NK-92 treated with Interleukin-12 subunit alpha and Interleukin-12 subunit beta, amount 100 ng/mL, for 24 hours (cell line): Measurements from ENCODE around the gene COL9A1.

Source experiments
- DNase-seq: peaks from one replicate; lab custom pipeline; 2025; lab: John Stamatoyannopoulos, UW

The COL9A1 gene

GRCh38 chr6:70225055-70225454 lies 77.8 kb downstream of the COL9A1 start:
- DNase-seq: no peak

DNA sequence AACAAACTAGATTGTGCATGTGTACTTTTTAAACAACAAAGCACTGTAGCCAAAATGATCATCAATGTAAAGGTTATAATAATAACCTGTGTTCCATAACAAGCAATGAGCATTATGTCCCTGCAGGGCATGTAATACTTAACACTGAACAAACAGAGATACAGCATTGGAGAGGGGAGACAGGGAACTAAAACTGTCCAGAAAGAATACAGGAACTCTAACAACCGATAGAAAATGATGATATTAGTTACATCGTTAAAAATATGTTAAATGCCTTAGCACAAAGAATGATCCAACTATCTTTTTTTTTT lies 80.5 kb downstream of the COL9A1 start:
- DNase-seq: no peak

DNA sequence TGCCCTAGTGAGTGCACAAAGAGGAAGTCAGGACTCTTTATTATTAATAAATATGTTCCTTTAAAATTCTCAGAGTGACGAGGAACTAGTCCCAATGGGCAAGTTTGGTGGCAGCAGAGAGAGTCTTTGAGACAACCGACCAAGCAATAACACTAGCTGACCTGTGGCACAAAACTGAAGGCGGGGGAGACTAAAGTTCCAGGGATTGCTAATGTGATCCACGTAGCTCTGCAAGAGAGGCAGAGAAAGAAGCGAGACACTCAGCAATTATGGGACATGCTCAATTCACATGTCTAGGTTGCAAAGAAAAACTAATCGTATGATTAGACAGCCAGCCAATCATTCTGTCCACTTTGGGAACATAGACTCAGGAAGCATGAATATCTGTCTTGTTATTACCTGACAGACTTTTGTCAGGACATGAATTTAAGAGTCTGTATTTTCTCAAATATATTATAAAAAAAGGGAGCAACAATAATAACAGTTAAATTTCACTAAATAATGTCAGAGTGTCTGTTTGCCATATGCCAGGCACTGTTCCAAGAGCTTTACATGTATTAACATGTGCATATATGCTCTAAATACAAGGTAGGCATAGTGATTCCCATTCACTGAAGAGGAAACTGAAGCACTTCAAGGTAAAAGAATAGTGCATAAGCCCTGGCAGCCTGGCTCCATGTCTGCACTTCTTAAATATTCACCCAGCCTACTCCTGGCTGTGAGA lies 81.0 kb downstream of the COL9A1 start:
- DNase-seq: no peak

DNA sequence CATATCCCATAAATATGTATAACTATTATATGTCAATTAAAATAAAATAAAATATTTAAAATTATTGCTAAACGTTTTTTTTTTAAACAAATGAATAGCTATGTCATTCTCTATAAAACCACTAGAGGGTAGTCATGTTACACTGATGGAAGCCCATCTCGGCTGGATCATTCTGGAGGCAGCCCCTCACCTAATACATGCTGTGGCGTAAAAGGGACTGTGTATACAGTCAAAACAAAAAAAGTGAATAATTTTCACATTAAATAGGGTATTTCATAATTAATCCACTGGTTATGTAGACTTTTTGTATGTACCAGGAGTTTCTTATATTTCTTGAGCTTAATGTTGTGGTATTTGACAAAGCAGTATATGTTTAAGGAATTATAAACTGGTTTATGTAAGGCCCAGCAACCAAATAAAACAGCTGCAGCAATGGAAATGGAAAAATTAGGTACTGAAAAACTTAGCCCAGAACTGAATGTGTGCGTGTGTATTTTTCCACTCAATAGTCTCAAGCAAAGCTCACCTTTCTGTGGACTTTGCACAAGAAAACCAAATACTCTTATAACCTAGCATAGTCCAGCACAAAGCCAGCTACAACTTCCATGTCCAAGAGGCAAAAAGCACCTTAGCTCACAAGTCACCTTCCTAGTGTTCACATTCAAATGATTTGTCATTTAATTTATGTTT lies 81.7 kb downstream of the COL9A1 start:
- DNase-seq: no peak

DNA sequence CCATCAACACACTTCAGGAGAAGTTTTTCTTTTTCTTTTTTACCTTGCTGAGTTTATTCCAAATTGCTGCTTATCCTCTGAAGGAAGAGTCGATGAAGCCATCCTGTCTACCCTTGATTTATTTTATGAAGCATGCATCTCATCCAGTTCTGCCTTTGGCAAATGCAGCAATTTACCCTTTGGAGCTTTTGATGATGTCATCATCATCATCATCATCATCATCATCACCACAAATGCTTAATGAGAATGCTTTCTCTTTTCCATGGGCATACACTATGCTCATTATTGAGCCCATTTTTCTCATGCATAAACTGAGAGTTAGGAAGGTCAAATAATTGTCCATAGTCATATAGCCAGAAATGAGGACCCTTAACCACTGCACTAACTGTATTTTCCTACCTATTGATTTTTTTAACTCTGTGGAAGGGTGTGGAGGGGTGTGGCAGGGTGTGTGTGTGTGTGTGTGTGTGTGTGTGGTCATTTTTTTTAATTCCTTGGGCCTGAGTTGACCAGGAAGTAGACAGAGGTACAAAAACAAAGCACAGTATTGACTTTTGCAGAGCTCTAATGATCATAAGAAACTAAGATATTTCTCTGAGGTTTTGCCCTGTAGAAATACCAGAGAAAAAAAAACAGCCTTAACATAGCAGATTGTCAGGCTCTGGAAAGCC lies 82.8 kb downstream of the COL9A1 start:
- DNase-seq: no peak

GRCh38 chr6:70216767-70217166 lies 86.1 kb downstream of the COL9A1 start:
- no peak for DNase-seq

GRCh38 chr6:70215460-70216108 lies 87.3 kb downstream of the COL9A1 start:
- DNase-seq: no peak

DNA sequence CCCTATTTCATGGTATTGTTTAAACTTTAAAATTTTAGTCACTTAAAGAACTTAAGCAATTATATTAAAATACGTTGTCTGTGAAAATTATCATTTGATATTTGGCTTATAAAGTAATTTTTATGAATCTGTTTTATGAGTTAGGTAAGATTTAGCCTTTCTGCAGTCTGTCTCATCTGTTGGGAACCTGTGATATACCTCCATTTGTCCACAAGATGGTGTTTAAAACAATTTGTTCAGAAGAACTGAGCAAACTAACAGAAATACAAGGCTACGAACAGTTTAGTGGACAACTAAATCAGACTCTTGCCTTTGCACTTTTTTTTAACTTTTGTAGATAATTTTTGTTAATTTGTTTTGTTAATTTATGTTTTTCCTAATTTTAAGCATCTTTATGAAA lies 92.4 kb downstream of the COL9A1 start:
- no peak for DNase-seq

- DNase-seq: no peak
Measured at GRCh38 chr6:70208235-70208790, 94.6 kb downstream of the COL9A1 start.

- no peak for DNase-seq
Measured at GRCh38 chr6:70198785-70199184, 104.1 kb downstream of the COL9A1 start.

GRCh38 chr6:70196531-70196930 lies 106.4 kb downstream of the COL9A1 start:
- DNase-seq: no peak

- no peak for DNase-seq
Measured at GRCh38 chr6:70194421-70194820, 108.5 kb downstream of the COL9A1 start.

- no peak for DNase-seq
Measured at GRCh38 chr6:70188202-70188601, 114.7 kb downstream of the COL9A1 start.

DNA sequence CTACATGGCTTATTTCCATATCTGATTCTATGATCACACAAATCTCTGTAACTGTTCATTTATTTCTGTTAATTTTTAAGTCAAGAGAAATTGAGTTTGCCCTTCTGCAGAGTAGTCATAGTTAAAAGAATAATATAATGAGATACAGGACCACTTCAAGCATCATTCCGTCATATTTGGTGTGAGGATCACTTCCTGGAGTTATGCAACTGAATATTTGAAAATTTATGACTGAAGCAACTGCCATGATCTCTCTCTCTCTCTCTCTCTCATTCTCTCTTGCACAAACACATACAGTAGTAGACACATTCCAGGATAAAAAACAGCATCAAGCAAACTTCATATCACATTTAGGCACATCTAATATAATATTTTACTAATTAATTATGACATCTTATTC lies 116.4 kb downstream of the COL9A1 start:
- no peak for DNase-seq

- DNase-seq: no peak
Measured at GRCh38 chr6:70184723-70185122, 118.2 kb downstream of the COL9A1 start.

DNA sequence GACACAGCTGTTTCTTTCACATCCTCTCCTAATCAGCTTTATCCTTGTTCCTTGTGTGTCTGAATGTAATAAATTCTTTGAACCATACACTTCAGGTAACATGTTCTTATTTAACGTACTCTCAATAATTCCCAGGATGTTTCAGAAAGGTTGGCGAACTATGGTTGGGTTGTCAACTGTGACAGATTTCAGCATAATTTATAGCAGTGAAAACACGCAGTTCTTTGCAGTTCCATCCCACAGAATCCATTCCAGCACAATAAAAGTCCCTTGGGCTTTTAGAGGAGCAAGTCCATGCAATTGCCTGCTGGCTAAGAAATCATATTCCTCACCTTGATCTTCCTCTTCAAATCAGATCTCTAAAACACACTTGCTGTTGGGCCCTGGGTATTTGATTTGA lies 119.3 kb downstream of the COL9A1 start:
- no peak for DNase-seq

- DNase-seq: no peak
Measured at GRCh38 chr6:70180901-70181599, 121.8 kb downstream of the COL9A1 start.

GRCh38 chr6:70180183-70180900 lies 122.5 kb downstream of the COL9A1 start:
- no peak for DNase-seq

GRCh38 chr6:70176842-70177550 lies 125.9 kb downstream of the COL9A1 start:
- no peak for DNase-seq

DNA sequence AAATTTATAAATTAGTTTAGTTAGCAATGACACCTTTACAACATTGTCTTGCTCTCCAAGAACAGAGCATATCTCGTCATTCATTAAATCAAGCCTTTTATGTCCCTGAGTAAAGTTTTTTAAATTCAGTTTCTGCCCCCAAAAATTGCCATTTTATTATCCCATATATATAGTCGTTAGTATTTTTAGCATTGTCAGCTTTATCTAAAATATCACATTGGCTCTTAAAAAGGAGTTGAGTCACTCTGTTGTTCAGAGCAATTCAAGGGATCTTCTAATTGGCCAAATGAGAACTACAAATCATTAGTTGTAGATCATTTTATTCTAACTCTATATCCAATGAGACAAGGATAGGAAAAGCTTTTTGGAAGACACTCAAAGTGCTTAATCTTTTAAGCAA lies 127.1 kb downstream of the COL9A1 start:
- no peak for DNase-seq

DNA sequence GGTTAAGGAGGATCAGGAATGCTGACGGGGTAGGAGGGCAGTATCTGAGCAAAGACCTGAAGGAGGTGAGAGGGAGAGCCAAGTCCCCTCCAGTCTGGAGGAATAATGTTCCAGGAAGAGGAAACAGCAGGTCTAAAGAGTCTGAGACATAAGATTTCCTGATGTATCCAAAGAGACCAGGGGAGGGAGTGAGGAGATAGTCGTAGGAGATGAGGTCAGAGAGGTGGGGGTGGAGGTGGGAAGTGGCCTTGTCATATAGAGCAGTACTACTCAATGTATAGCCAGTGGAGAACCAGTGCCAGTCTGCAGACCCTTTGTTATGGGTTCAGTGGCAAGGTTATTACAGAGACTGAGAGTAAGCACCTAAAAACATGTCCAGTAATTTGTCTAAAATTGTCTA lies 130.6 kb downstream of the COL9A1 start:
- DNase-seq: no peak
